ENCODE results near the gene HRCT1. TPM values are rescaled to one million over a fixed set of nuclear protein-coding genes. Genes with fewer than 3 reads are reported as not detected.

The HRCT1 gene
- total and polyA plus RNA-seq, 2 of the 4 experiments (the other 2 are of a cell fraction), result 1.1 to 3.9 TPM

- no peak for DNase-seq
- dilution Hi-C loops (cut with HindIII; ENCODE audit: low sequenced_read_pairs, unreplicated experiment) (no loop called here), in situ Hi-C loops (cut with MboI; ENCODE audit: low sequenced_read_pairs) (no loop called here), intact Hi-C loops (cut with micrococcal nuclease) (no loop called here)
- no peak overlapping the region for H4K5ac ChIP-seq (ENCODE audit: low read depth, low read length)
- H4K8ac ChIP-seq (ENCODE audit: low read depth in 2 of 2, low read length in 2 of 2), result no peak overlapping the region
- no peak overlapping the region for H3K18ac ChIP-seq (ENCODE audit: low read depth, low read length)
- no peaks in the 10 kb centered on the region for H4K20me1 ChIP-seq (ENCODE audit: insufficient read depth, low read length)
- no peak overlapping the region for H3K4me2 ChIP-seq (ENCODE audit: low read depth, low read length)
- H2AK5ac ChIP-seq (ENCODE audit: low read depth, low read length), result no peak overlapping the region
- H3K9me1 ChIP-seq (ENCODE audit: insufficient read depth, low read length), result 0 out of 2 replicates have a peak, but pooled peaks cover 3% of the 10 kb centered on the region
- H3K9ac ChIP-seq (ENCODE audit: low read depth, low read length), result no peak overlapping the region
- POLR2A ChIA-PET (ENCODE audit: unreplicated experiment), result no interaction called here
- H2AFZ ChIP-seq (replicated peaks; ENCODE audit: low read length, poor library complexity), result no peak overlapping the region
- no peak overlapping the region for H3K14ac ChIP-seq (replicated peaks; ENCODE audit: low read depth, low read length)
- no peak overlapping the region for H2BK15ac ChIP-seq (ENCODE audit: low read depth, low read length)
- H3K4me3 ChIP-seq (ENCODE audit: insufficient read depth, low read depth, low read length), result no peak overlapping the region
- no peaks in the 10 kb centered on the region for H3K4me1 ChIP-seq (ENCODE audit: control insufficient read depth, insufficient read depth, low read length)
- H4K91ac ChIP-seq (ENCODE audit: insufficient read depth, low read depth, low read length), result no peak overlapping the region
- no TSS peak for BruUV-seq (replicated peaks)
- CTCF ChIA-PET, result no interaction called here
- H3K4ac ChIP-seq (ENCODE audit: low read depth, low read length), result no peak overlapping the region
- no peak overlapping the region for H3K56ac ChIP-seq (ENCODE audit: extremely low read depth, insufficient read depth, low read length)
- no peak overlapping the region for H2BK120ac ChIP-seq (ENCODE audit: low read depth, low read length)
- H2BK20ac ChIP-seq (ENCODE audit: low read depth, low read length), result no peak overlapping the region
- H3K27ac ChIP-seq (ENCODE audit: insufficient read depth, low read length), result no peak overlapping the region
- H2BK5ac ChIP-seq (ENCODE audit: low read depth, low read length, poor library complexity, severe bottlenecking), result no peak overlapping the region
- H3K23ac ChIP-seq (ENCODE audit: low read depth, low read length), result no peak overlapping the region
- 67% methylated on average over 3 of the region's 8 CpGs; no CpG with 5 or more reads in 1 of the 2 experiments for WGBS, 2 experiments (ENCODE audit: extremely low coverage in 2 of 2, insufficient read length in 1 of 2)
- no peak overlapping the region for H2AK9ac ChIP-seq (replicated peaks; ENCODE audit: low read depth, low read length, poor library complexity)
- peaks cover 39% of the 10 kb centered on the region for H3K27me3 ChIP-seq (ENCODE audit: control insufficient read depth, insufficient read depth, low read length)
- TF ChIP-seq FOS (IDR thresholded peaks at IDR 0.05; ENCODE audit: low read depth, low read length) (no peak), CHD1 (IDR thresholded peaks at IDR 0.05; ENCODE audit: low read depth, low read length) (no peak), NFE2L2 (IDR thresholded peaks at IDR 0.05; ENCODE audit: low read depth, low read length) (no peak), POLR2A (IDR thresholded peaks at IDR 0.05; ENCODE audit: low read depth, low read length) (no peak), RFX5 (IDR thresholded peaks at IDR 0.05; ENCODE audit: low read depth, low read length) (no peak), MAZ (IDR thresholded peaks at IDR 0.05; ENCODE audit: borderline replicate concordance, low read depth, low read length) (no peak), SMC3 (IDR thresholded peaks at IDR 0.05; ENCODE audit: low read depth, low read length) (no peak), RCOR1 (IDR thresholded peaks at IDR 0.05; ENCODE audit: insufficient replicate concordance, low read length) (no peak), MXI1 (IDR thresholded peaks at IDR 0.05; ENCODE audit: borderline replicate concordance, low read depth, low read length) (no peak), CEBPB (IDR thresholded peaks at IDR 0.05; ENCODE audit: low read depth, low read length) (no peak), MAFK (IDR thresholded peaks at IDR 0.05; ENCODE audit: low read depth, low read length) (no peak), USF2 (IDR thresholded peaks at IDR 0.05; ENCODE audit: low read depth, low read length) (no peak), BHLHE40 (IDR thresholded peaks at IDR 0.05; ENCODE audit: low read depth, low read length) (no peak)
- TF ChIP-seq, protein P1, sequence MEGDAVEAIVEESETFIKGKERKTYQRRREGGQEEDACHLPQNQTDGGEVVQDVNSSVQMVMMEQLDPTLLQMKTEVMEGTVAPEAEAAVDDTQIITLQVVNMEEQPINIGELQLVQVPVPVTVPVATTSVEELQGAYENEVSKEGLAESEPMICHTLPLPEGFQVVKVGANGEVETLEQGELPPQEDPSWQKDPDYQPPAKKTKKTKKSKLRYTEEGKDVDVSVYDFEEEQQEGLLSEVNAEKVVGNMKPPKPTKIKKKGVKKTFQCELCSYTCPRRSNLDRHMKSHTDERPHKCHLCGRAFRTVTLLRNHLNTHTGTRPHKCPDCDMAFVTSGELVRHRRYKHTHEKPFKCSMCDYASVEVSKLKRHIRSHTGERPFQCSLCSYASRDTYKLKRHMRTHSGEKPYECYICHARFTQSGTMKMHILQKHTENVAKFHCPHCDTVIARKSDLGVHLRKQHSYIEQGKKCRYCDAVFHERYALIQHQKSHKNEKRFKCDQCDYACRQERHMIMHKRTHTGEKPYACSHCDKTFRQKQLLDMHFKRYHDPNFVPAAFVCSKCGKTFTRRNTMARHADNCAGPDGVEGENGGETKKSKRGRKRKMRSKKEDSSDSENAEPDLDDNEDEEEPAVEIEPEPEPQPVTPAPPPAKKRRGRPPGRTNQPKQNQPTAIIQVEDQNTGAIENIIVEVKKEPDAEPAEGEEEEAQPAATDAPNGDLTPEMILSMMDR (conservative IDR thresholded peaks at IDR 0.05; ENCODE audit: low read depth, low read length), result no peak
- TF ChIP-seq, protein P2, sequence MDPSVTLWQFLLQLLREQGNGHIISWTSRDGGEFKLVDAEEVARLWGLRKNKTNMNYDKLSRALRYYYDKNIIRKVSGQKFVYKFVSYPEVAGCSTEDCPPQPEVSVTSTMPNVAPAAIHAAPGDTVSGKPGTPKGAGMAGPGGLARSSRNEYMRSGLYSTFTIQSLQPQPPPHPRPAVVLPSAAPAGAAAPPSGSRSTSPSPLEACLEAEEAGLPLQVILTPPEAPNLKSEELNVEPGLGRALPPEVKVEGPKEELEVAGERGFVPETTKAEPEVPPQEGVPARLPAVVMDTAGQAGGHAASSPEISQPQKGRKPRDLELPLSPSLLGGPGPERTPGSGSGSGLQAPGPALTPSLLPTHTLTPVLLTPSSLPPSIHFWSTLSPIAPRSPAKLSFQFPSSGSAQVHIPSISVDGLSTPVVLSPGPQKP (IDR thresholded peaks at IDR 0.05; ENCODE audit: borderline replicate concordance, low read depth, low read length), result no peak
- no peaks in the 10 kb centered on the region for H3K9me3 ChIP-seq (ENCODE audit: control insufficient read depth, insufficient read depth, low read length)
- ATAC-seq (ENCODE audit: low read depth), result no peak
- no peaks in the 10 kb centered on the region for H3K79me1 ChIP-seq (ENCODE audit: low read depth in 1 of 2, low read length in 2 of 2)
- no peaks in the 10 kb centered on the region for H3K36me3 ChIP-seq (ENCODE audit: control insufficient read depth, insufficient read depth, low read length)
These were observed 41.2 kb upstream of the HRCT1 start for GRCh38 chr9:35864695-35865255.

Data from IMR-90 (cell line).